Posterior cingulate gyrus (tissue), 11 donors: ENCODE measurements around the gene DNAJB9.

Experiments
- DNase-seq, 10 donors: peaks; one replicate each; pipeline versions ENCODE4 v3.0.0 to v3.0.0-alpha.2; 2020 to 2021; ENCODE audit warnings: mixed read lengths in 3 of 10
- intact Hi-C: fragments of 100-400 bp; cut with DNase I; formaldehyde crosslinking; loops from one replicate; pipeline ENCODE4 v1.15.1; 2023

The DNAJB9 gene

GRCh38 chr7:108561047-108561619 lies 8.5 kb upstream of the DNAJB9 start:
- DNase-seq, result no peak
- intact Hi-C loops, result no loop called here

GRCh38 chr7:108565987-108566386 lies 3.7 kb upstream of the DNAJB9 start:
- intact Hi-C loops, result no loop called here
- no peak for DNase-seq

GRCh38 chr7:108568801-108569380 lies 783 bp upstream of the DNAJB9 start:
- DNase-seq, result no peak
- intact Hi-C loops, result loop anchor here (1.0 kb wide), 1 partner anchor 43 kb away; the partner anchor contains the start of gene PNPLA8

GRCh38 chr7:108570146-108570755 lies 577 bp downstream of the DNAJB9 start:
- intact Hi-C loops, result no loop called here
- DNase-seq, result peak in 5 of 10 donors; percentile 3 to 89 (median 33)

GRCh38 chr7:108572480-108572879 lies 2.8 kb downstream of the DNAJB9 start:
- intact Hi-C loops, result no loop called here

GRCh38 chr7:108575156-108575555 lies 5.5 kb downstream of the DNAJB9 start:
- no peak for DNase-seq
- intact Hi-C loops, result no loop called here

More at GRCh38 chr7:108572480-108572879, 2.8 kb downstream of the DNAJB9 start:
- DNase-seq, result no peak

GRCh38 chr7:108576116-108576515 lies 6.4 kb downstream of the DNAJB9 start:
- intact Hi-C loops, result no loop called here

GRCh38 chr7:108578937-108579336 lies 9.3 kb downstream of the DNAJB9 start:
- no peak for DNase-seq
- intact Hi-C loops, result no loop called here

More at GRCh38 chr7:108576116-108576515, 6.4 kb downstream of the DNAJB9 start:
- DNase-seq, result no peak

GRCh38 chr7:108580298-108580697 lies 10.6 kb downstream of the DNAJB9 start:
- DNase-seq, result peak in 1 of 10 donors; percentile 51
- intact Hi-C loops, result no loop called here

- intact Hi-C loops, result no loop called here
Measured at GRCh38 chr7:108581655-108582491, 12.2 kb downstream of the DNAJB9 start.

GRCh38 chr7:108584211-108584610 lies 14.5 kb downstream of the DNAJB9 start:
- intact Hi-C loops, result no loop called here

More at GRCh38 chr7:108581655-108582491, 12.2 kb downstream of the DNAJB9 start:
- no peak for DNase-seq

GRCh38 chr7:108585843-108586242 lies 16.2 kb downstream of the DNAJB9 start:
- DNase-seq, result no peak
- intact Hi-C loops, result no loop called here

More at GRCh38 chr7:108584211-108584610, 14.5 kb downstream of the DNAJB9 start:
- no peak for DNase-seq

- DNase-seq, result no peak
- intact Hi-C loops, result no loop called here
Measured at GRCh38 chr7:108586274-108586710, 16.6 kb downstream of the DNAJB9 start.

GRCh38 chr7:108589199-108589598 lies 19.5 kb downstream of the DNAJB9 start:
- intact Hi-C loops, result no loop called here
- no peak for DNase-seq

GRCh38 chr7:108589874-108590273 lies 20.2 kb downstream of the DNAJB9 start:
- intact Hi-C loops, result no loop called here
- DNase-seq, result no peak

GRCh38 chr7:108590606-108591005 lies 20.9 kb downstream of the DNAJB9 start:
- DNase-seq, result no peak
- intact Hi-C loops, result no loop called here

GRCh38 chr7:108592646-108593201 lies 23.1 kb downstream of the DNAJB9 start:
- DNase-seq, result peak in 9 of 10 donors; percentile 20 to 91 (median 56)
- intact Hi-C loops, result no loop called here

- intact Hi-C loops, result no loop called here
- no peak for DNase-seq
Measured at GRCh38 chr7:108596560-108596959, 26.9 kb downstream of the DNAJB9 start.

- no peak for DNase-seq
- intact Hi-C loops, result no loop called here
Measured at GRCh38 chr7:108598153-108598552, 28.5 kb downstream of the DNAJB9 start.

- intact Hi-C loops, result no loop called here
- no peak for DNase-seq
Measured at GRCh38 chr7:108598914-108599580, 29.4 kb downstream of the DNAJB9 start.
